Tibial nerve (tissue), 4 donors: ENCODE data around the gene AHRR.

Source experiments
- EP300 ChIP-seq, 2 donors: sonication (generic); formaldehyde crosslinking; IDR thresholded peaks; one replicate each; pipeline ENCODE4 v1.6.1; 2017; ENCODE audit warnings: antibody characterized with exemption in 2 of 2, mild to moderate bottlenecking in 1 of 2
- POLR2A ChIP-seq, 2 donors: fragments of 450-650 bp; IDR thresholded peaks; one replicate each; pipeline ENCODE4 v1.6.1; 2017; ENCODE audit warnings: antibody characterized with exemption in 2 of 2, mild to moderate bottlenecking in 2 of 2, moderate library complexity in 2 of 2
- TF ChIP-seq, protein P1 (sequence below), 5 experiments: fragments of 200-600 bp in 3 of 5; fragments of 450-650 bp in 2 of 5; sonication (generic) in 3 of 5; IDR thresholded peaks; one replicate each; pipeline ENCODE4 v1.5.1; 2016 to 2019; ENCODE audit warnings: antibody characterized with exemption in 5 of 5, mild to moderate bottlenecking in 3 of 5, moderate library complexity in 2 of 5

DNA sequence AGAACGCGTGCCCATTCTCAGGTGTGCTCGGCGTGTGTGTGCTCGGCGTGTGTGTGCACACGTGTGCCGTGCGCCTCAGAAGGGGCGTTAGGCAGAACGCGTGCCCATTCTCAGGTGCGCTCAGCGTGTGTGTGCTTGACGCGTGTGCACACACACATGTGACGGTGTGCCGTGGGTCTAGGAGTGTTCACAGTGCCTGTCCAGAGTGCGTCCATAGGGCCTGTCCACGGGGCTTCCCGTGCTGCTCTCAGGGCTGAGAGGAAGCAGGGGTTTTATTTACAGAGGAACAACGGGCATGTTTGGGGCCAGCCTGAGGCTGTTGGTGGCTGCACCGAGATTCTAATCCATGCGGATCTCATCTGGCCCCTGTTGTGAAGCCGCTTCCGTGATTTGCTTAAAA is 14.2 kb upstream of the AHRR start:
- TF ChIP-seq, protein P1, sequence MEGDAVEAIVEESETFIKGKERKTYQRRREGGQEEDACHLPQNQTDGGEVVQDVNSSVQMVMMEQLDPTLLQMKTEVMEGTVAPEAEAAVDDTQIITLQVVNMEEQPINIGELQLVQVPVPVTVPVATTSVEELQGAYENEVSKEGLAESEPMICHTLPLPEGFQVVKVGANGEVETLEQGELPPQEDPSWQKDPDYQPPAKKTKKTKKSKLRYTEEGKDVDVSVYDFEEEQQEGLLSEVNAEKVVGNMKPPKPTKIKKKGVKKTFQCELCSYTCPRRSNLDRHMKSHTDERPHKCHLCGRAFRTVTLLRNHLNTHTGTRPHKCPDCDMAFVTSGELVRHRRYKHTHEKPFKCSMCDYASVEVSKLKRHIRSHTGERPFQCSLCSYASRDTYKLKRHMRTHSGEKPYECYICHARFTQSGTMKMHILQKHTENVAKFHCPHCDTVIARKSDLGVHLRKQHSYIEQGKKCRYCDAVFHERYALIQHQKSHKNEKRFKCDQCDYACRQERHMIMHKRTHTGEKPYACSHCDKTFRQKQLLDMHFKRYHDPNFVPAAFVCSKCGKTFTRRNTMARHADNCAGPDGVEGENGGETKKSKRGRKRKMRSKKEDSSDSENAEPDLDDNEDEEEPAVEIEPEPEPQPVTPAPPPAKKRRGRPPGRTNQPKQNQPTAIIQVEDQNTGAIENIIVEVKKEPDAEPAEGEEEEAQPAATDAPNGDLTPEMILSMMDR (IDR thresholded peaks at IDR 0.05), result no peak
- TF ChIP-seq POLR2A (IDR thresholded peaks at IDR 0.05) (no peak), EP300 (IDR thresholded peaks at IDR 0.05) (no peak)
